IPS DF 19.7 (cell line): ENCODE data around the gene ITPA.

Source experiments
- DNase-seq: peaks from one replicate; pipeline ENCODE4 v3.0.0-alpha.2; 2013; ENCODE audit warnings: low read depth, low spot score

ITPA gene

DNA sequence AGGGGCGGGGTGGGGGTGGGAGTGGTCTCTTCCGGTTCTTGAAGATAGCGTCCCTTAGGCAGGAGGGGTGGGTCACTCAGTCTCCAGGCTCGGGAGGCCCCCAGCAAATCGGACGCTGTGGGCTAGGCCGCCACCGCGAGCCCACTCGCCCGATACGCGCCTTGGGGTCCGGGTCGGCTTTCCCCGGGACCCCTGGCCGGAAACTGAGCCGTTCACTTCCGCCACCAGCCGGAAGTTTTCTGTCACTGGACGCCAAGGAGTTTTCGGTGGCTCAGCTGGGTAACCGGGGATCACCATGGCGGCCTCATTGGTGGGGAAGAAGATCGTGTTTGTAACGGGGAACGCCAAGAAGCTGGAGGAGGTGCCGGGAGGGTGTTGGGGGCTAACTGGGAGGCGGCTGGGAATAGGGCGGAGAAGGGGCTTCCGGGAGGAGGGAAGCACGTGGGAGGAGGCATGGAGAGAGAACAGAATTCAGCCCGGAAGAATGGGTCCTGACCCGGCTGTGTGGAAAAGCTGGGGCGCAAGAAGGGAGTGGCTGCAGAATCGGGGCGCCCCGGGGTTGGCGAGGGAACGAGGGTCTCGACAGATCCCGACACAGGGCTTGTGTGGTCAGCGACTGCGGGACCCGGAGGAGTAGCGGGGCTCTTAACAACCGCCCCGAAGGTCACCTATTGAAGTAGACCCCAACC, at the start of gene ITPA:
ITPA (plus strand) TSS at position 242 of the 689 bp plus-strand sequence; CDS start at position 296, 54 bp downstream.
- no peak for DNase-seq

GRCh38 chr20:3160418-3160817, 48.9 kb upstream of the ITPA start:
- no peak for DNase-seq

DNA sequence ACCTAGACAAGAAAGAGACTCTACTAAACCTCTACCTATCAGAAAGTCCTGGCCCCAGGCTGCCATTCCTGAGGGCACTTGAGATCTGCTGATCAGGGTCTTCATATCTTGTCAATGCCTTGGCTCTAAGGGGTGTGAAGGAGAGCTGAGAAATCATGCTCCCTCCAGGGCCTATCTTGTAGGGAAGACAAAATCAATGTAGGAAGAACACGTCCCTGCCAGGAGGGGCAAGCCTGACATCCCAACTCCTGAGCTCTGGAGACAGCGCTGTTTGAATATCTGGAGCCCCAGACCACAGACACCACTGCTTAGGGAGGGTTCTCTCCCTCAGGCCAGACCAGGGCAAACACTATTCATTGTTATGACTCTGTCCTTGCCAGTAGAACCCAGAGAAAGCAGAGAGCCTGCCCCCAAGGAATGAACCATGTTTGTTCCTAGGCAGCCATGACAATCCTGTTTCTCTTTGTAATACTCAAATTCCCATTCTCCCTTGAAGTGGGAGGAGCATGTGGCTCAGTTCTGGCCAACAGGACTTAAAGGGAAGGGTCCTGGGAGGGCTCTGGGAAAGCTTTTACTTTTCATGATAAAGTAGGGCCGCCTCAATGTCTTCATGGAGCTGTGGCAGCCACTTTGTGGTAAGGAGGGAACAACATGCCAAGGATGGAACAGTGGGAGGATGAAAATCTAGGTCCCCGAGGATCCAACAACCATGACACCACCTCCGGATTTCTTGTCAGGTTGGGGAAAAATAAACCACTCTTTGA, 47.8 kb upstream of the ITPA start:
- DNase-seq, result no peak

DNA sequence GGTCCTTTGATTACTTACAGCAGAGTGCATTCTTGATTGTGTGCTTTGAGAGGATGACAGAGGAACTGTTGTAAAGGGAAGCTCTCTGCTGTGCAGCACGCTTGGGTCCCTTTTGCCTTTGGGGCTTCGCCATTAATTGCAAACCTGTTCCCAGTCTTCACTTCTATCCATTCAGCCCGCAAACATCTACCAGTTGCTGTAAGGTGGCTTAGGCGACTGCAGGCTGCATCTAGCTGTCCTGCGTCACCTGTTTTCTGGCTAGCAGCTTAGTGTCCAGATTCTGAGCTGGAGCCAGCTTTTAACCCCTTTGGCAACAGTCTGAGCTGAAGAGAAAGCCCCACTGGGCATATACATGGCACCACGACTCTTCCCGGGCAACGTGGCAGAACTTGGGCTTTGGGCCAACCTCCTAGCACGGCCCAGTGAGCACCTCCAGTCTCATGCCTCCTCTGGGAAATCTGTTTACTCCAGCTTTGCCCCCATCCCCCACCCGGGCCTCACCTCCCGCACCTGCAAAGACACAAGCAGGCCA, 47.2 kb upstream of the ITPA start:
- DNase-seq, result no peak

GRCh38 chr20:3163099-3164042, 45.9 kb upstream of the ITPA start:
- DNase-seq, result no peak

GRCh38 chr20:3164043-3164762, 45.1 kb upstream of the ITPA start:
- no peak for DNase-seq

GRCh38 chr20:3164763-3165410, 44.4 kb upstream of the ITPA start:
- no peak for DNase-seq

GRCh38 chr20:3165473-3166337, 43.6 kb upstream of the ITPA start:
- no peak for DNase-seq

DNA sequence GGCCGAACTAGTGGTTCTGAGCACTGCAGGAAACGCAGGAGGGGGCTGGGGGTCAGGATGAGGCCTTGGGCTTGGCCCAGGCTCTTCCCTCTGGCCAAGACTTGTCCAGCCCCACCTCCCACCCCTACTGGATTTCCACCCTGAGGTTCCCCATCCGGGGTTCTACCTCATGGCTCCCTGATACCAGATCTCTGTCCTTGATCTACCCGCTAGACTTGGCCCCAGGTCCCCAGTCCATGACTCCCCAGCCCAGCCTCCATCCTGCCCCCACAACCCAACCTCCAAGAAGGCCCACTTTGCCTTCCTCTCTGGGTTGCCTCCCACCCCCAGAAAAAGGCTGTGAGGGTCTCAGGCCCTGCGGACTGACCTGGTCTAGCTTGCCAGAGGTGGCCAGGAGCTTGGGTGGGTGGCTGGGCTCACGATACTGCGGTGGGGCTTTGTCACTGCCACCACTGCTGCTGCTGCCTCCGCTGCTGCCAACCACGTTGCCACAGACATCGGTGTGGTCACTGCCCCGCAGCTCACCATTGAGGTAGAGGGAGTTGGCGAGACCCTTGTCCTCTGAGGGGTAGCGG, 42.9 kb upstream of the ITPA start:
- DNase-seq, result no peak

DNA sequence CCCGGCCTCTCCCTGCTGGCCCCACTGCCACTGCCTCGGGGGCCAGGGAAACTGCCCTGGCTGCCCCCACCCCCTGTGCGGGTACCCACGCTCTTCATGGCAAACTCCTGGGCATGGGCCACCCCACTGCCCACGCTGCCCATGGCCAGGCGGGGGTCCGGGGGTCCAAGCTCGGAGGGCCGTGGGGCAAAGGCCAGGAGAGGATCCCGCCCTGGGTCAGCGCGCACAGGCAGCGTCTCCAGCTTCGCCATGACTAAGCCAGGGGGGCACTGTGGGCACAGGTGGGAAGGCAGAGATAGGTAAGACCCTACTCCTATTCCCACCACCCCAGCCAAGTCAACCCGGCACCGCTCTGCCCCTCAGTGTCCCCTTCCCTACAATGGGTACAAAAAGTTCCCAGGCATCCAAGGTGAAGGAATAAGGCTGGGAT, 42.4 kb upstream of the ITPA start:
- no peak for DNase-seq

- DNase-seq, result no peak
Observed at GRCh38 chr20:3167738-3168078, 41.6 kb upstream of the ITPA start.

GRCh38 chr20:3168079-3168828, 41.0 kb upstream of the ITPA start:
- no peak for DNase-seq

- DNase-seq, result no peak
Observed at GRCh38 chr20:3168829-3169590, 40.3 kb upstream of the ITPA start.

GRCh38 chr20:3171391-3172125, 37.7 kb upstream of the ITPA start:
- DNase-seq, result no peak

DNA sequence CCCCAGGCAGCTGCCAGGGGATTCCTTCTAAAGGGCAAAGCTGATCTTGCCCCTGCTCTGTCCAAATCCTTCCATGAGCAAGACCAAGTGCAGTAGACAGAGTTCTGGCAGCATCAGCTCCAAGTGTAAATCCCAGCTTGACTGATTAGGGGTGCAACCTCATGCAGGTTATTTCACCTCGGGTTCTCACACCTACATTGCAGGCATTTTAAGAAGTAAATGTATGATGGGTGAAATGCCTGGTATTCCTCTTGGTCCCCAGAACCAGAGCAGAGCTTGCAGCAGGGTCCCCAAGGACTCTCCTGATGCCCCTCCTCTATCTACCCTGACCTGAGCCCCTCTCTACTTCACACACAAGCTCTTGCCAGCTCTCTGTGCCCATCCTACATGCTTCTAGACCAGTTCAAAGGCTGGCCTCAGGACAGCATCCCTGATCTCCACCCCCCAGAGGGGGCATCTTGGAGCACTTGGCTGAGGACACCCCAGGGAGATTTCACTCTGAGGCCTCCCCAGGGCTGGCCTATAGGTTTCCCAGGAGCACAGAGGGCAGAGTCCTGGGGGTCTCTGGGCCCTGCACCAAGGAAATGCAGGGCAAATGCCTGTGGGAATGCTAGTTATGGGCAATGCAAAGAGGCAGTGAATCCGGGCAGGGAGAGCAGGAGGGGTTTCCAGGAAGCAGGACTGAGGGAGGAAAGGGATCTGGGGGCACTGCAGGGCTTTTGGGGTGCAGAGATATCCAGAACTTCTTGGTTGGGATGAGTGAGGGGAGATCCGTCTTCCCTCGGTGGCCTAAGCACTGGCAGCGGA, 37.0 kb upstream of the ITPA start:
- DNase-seq, result no peak

- no peak for DNase-seq
Observed at GRCh38 chr20:3172933-3173609, 36.2 kb upstream of the ITPA start, which contains the start of gene LZTS3. TSS of gene LZTS3 (minus strand) at chr20:3173549. CDS start at chr20:3167163, 6,386 bp downstream.
